ENCODE results near the gene PEAK1. TPM values are rescaled to one million over a fixed set of nuclear protein-coding genes. Genes with fewer than 3 reads are reported as not detected.

Gene PEAK1
- total and polyA plus RNA-seq, 2 donors (not counting 3 experiments of a cell fraction or from before 2014, with no cell fraction given) = 17.9 to 91.9 TPM

DNA sequence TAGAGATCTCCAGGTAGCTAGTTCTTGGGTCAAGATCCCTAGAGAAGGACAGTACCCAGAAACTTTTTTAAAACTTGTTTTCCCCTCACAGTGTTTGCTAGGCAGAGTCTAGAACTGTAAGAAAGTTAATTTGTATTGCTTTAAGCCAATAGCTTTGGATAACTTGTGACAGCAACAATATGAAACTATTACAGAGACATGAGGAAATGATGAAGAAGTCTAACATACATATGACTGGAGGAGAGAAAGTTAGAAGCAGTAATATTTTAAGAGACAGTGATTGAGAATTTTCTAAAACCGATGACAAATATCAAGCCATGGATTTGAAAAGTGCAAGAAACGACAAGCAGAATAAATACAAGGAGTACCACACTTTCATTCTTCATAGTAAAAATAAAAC, 10.7 kb upstream of the PEAK1 start:
- ChIA-PET CTCF (interaction anchor here (1.2 to 2.0 kb wide), 3 partner anchors 11 to 51 kb away, joined by 4 to 6 read pairs (median 5); no protein-coding TSS in a partner anchor), POLR2A (interaction anchor here (0.6 kb wide), 1 partner anchor 12 kb away, joined by 9 read pairs; no protein-coding TSS in a partner anchor)
- H3K4me3 ChIP-seq (replicated peaks in 1 of 3; ENCODE audit: insufficient read depth in 1 of 3, low read depth in 1 of 3, low read length in 3 of 3) = no peak overlapping the region
- no peaks in the 10 kb centered on the region for H3K27me3 ChIP-seq (ENCODE audit: control insufficient read depth in 2 of 2, insufficient read depth in 2 of 2, low read length in 2 of 2)
- H3K79me2 ChIP-seq (ENCODE audit: control insufficient read depth, insufficient read depth, low read length) = peaks cover 24% of the 10 kb centered on the region
- H3K9me3 ChIP-seq (replicated peaks; ENCODE audit: control insufficient read depth, insufficient read depth, low read length) = no peaks in the 10 kb centered on the region
- H3K27ac ChIP-seq (ENCODE audit: insufficient read depth, low read depth, low read length) = no peak overlapping the region
- no peaks in the 10 kb centered on the region for H3K4me1 ChIP-seq (ENCODE audit: control insufficient read depth, extremely low read depth, insufficient read depth, low read length)
- H3K9me1 ChIP-seq (replicated peaks; ENCODE audit: control insufficient read depth, extremely low read depth, insufficient read depth, low read length) = no peaks in the 10 kb centered on the region
- DNase-seq (ENCODE audit: low read depth, low spot score) = no peak
- BruUV-seq (replicated peaks) = no TSS peak
- dilution Hi-C loops (cut with MboI; ENCODE audit: extremely low pct_ligation_motif_present, low sequenced_read_pairs) = no loop called here
- TF ChIP-seq POLR2AphosphoS5 (IDR thresholded peaks at IDR 0.05; ENCODE audit: insufficient read depth, low read depth, low read length) = no peak
- no peak for TF ChIP-seq MYC (IDR thresholded peaks at IDR 0.05; ENCODE audit: low read depth, low read length)
- intact Hi-C loops (cut with micrococcal nuclease) = no loop called here
- H3K9ac ChIP-seq (replicated peaks; ENCODE audit: extremely low read depth, insufficient read depth, low read length) = no peak overlapping the region
- H3K4me2 ChIP-seq (ENCODE audit: insufficient read depth, low read length) = no peak overlapping the region
- FAIRE-seq = no peak
- no peak overlapping the region for H2AFZ ChIP-seq (ENCODE audit: low read depth, low read length)
- H3K36me3 ChIP-seq (ENCODE audit: control insufficient read depth in 2 of 2, extremely low read depth in 1 of 2, insufficient read depth in 2 of 2, low read length in 2 of 2) = no peaks in the 10 kb centered on the region
- H4K20me1 ChIP-seq (replicated peaks; ENCODE audit: control insufficient read depth, extremely low read depth, insufficient read depth, low read length) = no peaks in the 10 kb centered on the region

DNA sequence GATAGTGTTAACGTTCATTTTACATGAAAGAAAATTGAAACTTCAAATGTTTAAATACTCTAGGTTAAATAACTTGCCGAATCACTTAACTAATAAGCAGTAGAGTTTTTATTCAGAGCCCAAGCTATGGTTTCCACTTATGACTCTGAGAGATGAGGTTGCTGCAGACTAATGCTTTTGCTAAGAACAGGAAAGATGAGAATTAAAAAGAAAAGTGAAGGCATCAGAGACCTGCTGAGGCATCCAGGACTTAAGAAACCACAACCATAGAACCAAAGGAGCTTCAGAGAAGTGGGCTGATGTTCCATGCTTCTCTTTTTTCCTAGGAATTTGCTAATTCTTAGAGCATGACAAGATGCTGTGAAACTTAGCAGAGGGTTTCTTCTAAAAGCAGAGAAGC, 10.3 kb upstream of the PEAK1 start:
- Histone ChIP-seq H3K79me2 (ENCODE audit: control insufficient read depth, insufficient read depth, low read length) (peaks cover 27% of the 10 kb centered on the region), H3K27me3 (ENCODE audit: control insufficient read depth in 2 of 2, insufficient read depth in 2 of 2, low read length in 2 of 2) (no peaks in the 10 kb centered on the region), H3K4me1 (ENCODE audit: control insufficient read depth, extremely low read depth, insufficient read depth, low read length) (no peaks in the 10 kb centered on the region), H3K27ac (ENCODE audit: insufficient read depth, low read depth, low read length) (no peak overlapping the region), H3K9ac (replicated peaks; ENCODE audit: extremely low read depth, insufficient read depth, low read length) (no peak overlapping the region), H2AFZ (ENCODE audit: low read depth, low read length) (no peak overlapping the region), H3K9me1 (replicated peaks; ENCODE audit: control insufficient read depth, extremely low read depth, insufficient read depth, low read length) (no peaks in the 10 kb centered on the region), H3K36me3 (ENCODE audit: control insufficient read depth in 2 of 2, extremely low read depth in 1 of 2, insufficient read depth in 2 of 2, low read length in 2 of 2) (no peaks in the 10 kb centered on the region), H3K9me3 (replicated peaks; ENCODE audit: control insufficient read depth, insufficient read depth, low read length) (no peaks in the 10 kb centered on the region), H3K4me3 (replicated peaks in 1 of 3; ENCODE audit: insufficient read depth in 1 of 3, low read depth in 1 of 3, low read length in 3 of 3) (no peak overlapping the region), H3K4me2 (ENCODE audit: insufficient read depth, low read length) (no peak overlapping the region), H4K20me1 (replicated peaks; ENCODE audit: control insufficient read depth, extremely low read depth, insufficient read depth, low read length) (no peaks in the 10 kb centered on the region)
- POLR2A ChIA-PET = no interaction called here
- TF ChIP-seq, protein P1, sequence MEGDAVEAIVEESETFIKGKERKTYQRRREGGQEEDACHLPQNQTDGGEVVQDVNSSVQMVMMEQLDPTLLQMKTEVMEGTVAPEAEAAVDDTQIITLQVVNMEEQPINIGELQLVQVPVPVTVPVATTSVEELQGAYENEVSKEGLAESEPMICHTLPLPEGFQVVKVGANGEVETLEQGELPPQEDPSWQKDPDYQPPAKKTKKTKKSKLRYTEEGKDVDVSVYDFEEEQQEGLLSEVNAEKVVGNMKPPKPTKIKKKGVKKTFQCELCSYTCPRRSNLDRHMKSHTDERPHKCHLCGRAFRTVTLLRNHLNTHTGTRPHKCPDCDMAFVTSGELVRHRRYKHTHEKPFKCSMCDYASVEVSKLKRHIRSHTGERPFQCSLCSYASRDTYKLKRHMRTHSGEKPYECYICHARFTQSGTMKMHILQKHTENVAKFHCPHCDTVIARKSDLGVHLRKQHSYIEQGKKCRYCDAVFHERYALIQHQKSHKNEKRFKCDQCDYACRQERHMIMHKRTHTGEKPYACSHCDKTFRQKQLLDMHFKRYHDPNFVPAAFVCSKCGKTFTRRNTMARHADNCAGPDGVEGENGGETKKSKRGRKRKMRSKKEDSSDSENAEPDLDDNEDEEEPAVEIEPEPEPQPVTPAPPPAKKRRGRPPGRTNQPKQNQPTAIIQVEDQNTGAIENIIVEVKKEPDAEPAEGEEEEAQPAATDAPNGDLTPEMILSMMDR (IDR thresholded peaks at IDR 0.05; ENCODE audit: extremely low read depth in 1 of 2, insufficient read depth in 1 of 2, low read depth in 1 of 2, low read length in 2 of 2) = no peak
- TF ChIP-seq EZH2 (IDR thresholded peaks at IDR 0.05; ENCODE audit: borderline replicate concordance, low read depth, low read length, severe bottlenecking) (no peak), MYC (IDR thresholded peaks at IDR 0.05; ENCODE audit: low read depth, low read length) (no peak), JUN (IDR thresholded peaks at IDR 0.05; ENCODE audit: borderline replicate concordance, insufficient read depth, insufficient read length, low read depth) (no peak), FOS (IDR thresholded peaks at IDR 0.05; ENCODE audit: borderline replicate concordance, insufficient read depth, low read length) (no peak), GATA2 (IDR thresholded peaks at IDR 0.05; ENCODE audit: insufficient read depth, insufficient read length, low read depth, low read length) (no peak), POLR2A (IDR thresholded peaks at IDR 0.05; ENCODE audit: low read depth, low read length) (no peak), POLR2AphosphoS5 (IDR thresholded peaks at IDR 0.05; ENCODE audit: insufficient read depth, low read depth, low read length) (no peak)
- TF ChIP-seq, protein P2, sequence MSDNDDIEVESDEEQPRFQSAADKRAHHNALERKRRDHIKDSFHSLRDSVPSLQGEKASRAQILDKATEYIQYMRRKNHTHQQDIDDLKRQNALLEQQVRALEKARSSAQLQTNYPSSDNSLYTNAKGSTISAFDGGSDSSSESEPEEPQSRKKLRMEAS (IDR thresholded peaks at IDR 0.05; ENCODE audit: insufficient read depth, insufficient read length) = no peak
- BruUV-seq (replicated peaks) = no TSS peak
- dilution Hi-C loops (cut with MboI; ENCODE audit: extremely low pct_ligation_motif_present, low sequenced_read_pairs) (no loop called here), intact Hi-C loops (cut with micrococcal nuclease) (no loop called here)
- FAIRE-seq (no peak), DNase-seq (ENCODE audit: low read depth, low spot score) (no peak)
- CTCF ChIA-PET = interaction anchor here (1.2 to 2.0 kb wide), 3 partner anchors 11 to 52 kb away, joined by 4 to 6 read pairs (median 5); no protein-coding TSS in a partner anchor
